Panc1 (cell line): Measurements from ENCODE around the gene ITGAX. TPM values are rescaled to one million over a fixed set of nuclear protein-coding genes. Genes with fewer than 3 reads are reported as not detected.
A peak's percentile ranks its signal among the peaks of the same experiment; 100 is the strongest.

Source experiments
- ATAC-seq: fragments of 200-7000 bp; cut with Tn5 transposase; 2 replicates; pipeline ENCODE4 v1.9.1; 2020; ENCODE audit warnings: mild to moderate bottlenecking, moderate library complexity
- BruUV-seq: library from RNA; stranded (reverse); fragments of 400-500 nt; replicated peaks from 2 replicates; lab custom pipeline; 2021; lab: Mats Ljungman, UMichigan
- CTCF ChIA-PET: fragments of 300-600 bp; sonication (Branson Sonifier 250); formaldehyde crosslinking; loops from one replicate; lab custom pipeline; 2022; ENCODE audit warnings: antibody characterized with exemption; lab: Charles Lee
- POLR2A ChIA-PET: fragments of 300-600 bp; sonication (Branson Sonifier 250); formaldehyde crosslinking; loops from one replicate; lab custom pipeline; 2022; ENCODE audit warnings: antibody characterized with exemption; lab: Charles Lee
- DNase-seq: peaks from one replicate; pipeline ENCODE4 v3.0.0-alpha.2; 2010; ENCODE audit warnings: low read depth, low spot score
- H3K27ac ChIP-seq: 2 replicates; pipeline ENCODE4 v1.5.1; 2011; ENCODE audit warnings: mild to moderate bottlenecking, low read length, inconsistent platforms
- H3K27me3 ChIP-seq: fragments of 200-500 bp; sonication (Bioruptor generic); 2 replicates; pipeline ENCODE4 v1.6.0; 2014; ENCODE audit warnings: low read length, inconsistent platforms; ENCODE audit not compliant: control insufficient read depth, insufficient read depth
- H3K36me3 ChIP-seq: fragments of 200-500 bp; sonication (Bioruptor generic); 2 replicates; pipeline ENCODE4 v1.5.1; 2014; ENCODE audit warnings: inconsistent platforms, mild to moderate bottlenecking, low read length, moderate library complexity; ENCODE audit not compliant: control insufficient read depth, insufficient read depth
- H3K4me1 ChIP-seq: 2 replicates; pipeline ENCODE4 v1.5.1; 2011; ENCODE audit warnings: inconsistent platforms, mild to moderate bottlenecking, low read length, moderate library complexity; ENCODE audit not compliant: control insufficient read depth, insufficient read depth
- H3K4me3 ChIP-seq, 2 experiments: 2 replicates each; pipeline ENCODE4 v1.5.1; 2011 to 2012; ENCODE audit warnings: low read depth in 2 of 2, low read length in 2 of 2, mild to moderate bottlenecking in 2 of 2, inconsistent platforms in 1 of 2, moderate library complexity in 1 of 2
- H3K9me3 ChIP-seq: fragments of 200-500 bp; sonication (Bioruptor generic); 2 replicates; pipeline ENCODE4 v1.5.1; 2014; ENCODE audit warnings: low read depth, mild to moderate bottlenecking, inconsistent platforms, low read length, moderate library complexity; ENCODE audit not compliant: control insufficient read depth, insufficient read depth
- POLR2AphosphoS5 ChIP-seq: IDR thresholded peaks from 2 replicates; pipeline ENCODE4 v1.6.1; 2012; ENCODE audit warnings: mild to moderate bottlenecking, low read depth, low read length, moderate library complexity
- SIN3A ChIP-seq: IDR thresholded peaks from 2 replicates; pipeline ENCODE4 v1.6.1; 2012; ENCODE audit warnings: low read depth, mild to moderate bottlenecking, low read length, moderate library complexity, borderline replicate concordance; ENCODE audit not compliant: insufficient read depth
- TCF7L2 ChIP-seq: IDR thresholded peaks from 2 replicates; pipeline ENCODE4 v1.6.1; 2011; ENCODE audit warnings: mild to moderate bottlenecking, low read depth, low read length, inconsistent platforms
- in situ Hi-C: cut with HindIII; loops from 2 replicates; pipeline ENCODE4 v1.10.0; 2016; ENCODE audit warnings: low sequenced_read_pairs, low pct_unique_long_range_greater_than_20kb
- intact Hi-C: fragments of 100-400 bp; cut with micrococcal nuclease; formaldehyde crosslinking; loops from one replicate; pipeline ENCODE4 v1.10.0; 2022; ENCODE audit not compliant: unreplicated experiment
- total RNA-seq: library from RNA; stranded (reverse); gene quantifications from one replicate; pipeline ENCODE4 v1.2.1, GENCODE V29; 2021; ENCODE audit not compliant: unreplicated experiment
- TF ChIP-seq, protein P1 (sequence below), 2 experiments: IDR thresholded peaks; 2 replicates each; pipeline ENCODE4 v1.6.1; 2011 to 2012; ENCODE audit warnings: low read depth in 2 of 2, control low read depth in 1 of 2, low read length in 1 of 2, mild to moderate bottlenecking in 1 of 2, moderate library complexity in 1 of 2; ENCODE audit not compliant: insufficient read depth in 1 of 2
- TF ChIP-seq, protein P2 (sequence below): fragments of 450-650 bp; IDR thresholded peaks from 2 replicates; pipeline ENCODE4 v1.5.1; 2017; ENCODE audit warnings: mild to moderate bottlenecking

The ITGAX gene
- total RNA-seq, 1 experiment from 2014 or later: 0.49 TPM

DNA sequence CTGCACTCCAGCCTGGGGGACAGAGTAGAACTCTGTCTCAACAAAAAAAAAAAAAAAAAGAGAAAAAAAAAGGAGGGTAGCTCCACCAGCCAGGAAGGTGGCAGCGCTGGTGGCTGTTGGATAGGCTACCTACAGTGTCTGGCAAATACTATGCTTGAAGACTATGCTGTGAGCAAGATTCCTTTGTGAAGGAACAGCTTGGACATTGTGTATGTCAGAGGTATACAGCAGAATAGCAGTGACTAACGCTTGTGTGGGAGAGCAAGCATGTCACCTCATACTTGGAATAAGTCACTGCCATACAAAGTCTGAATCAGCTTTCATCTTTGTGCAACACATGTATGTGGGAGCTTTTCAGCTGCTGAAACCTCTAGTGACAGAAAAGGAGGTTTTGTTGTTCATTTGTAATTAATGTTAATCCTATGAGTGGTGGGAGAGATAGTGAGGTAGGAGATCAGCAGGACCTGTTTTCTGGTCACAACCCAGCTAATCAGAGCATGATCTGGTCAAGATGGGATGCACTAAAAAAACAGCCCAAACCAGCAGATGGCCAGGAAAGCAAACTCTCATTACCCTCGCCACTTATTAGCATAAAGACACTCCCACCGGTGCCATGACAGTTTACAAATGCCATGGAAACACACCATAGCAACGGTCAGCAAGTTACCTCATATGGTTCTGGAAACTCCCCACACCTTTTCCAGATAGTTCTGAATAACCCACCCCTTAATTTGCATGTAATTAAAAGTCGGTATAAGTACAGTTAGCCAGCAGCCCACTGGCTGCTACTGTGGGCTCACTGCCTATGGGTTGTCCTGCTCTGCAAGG, 31.4 kb downstream of the ITGAX start:
- ChIA-PET CTCF (interaction anchor here (0.7 kb wide), 1 partner anchor 127 kb away, joined by 15 read pairs; no protein-coding TSS in a partner anchor), POLR2A (interaction anchor here (0.6 to 0.7 kb wide), 2 partner anchors 9 to 186 kb away, joined by 9 to 11 read pairs; no protein-coding TSS in a partner anchor)
- Histone ChIP-seq H3K9me3 (no peaks in the 10 kb centered on the region), H3K4me3 (no peak overlapping the region; a peak in 1 of 4 replicates), H3K27ac (no peak overlapping the region), H3K36me3 (no peaks in the 10 kb centered on the region), H3K4me1 (peaks cover 11% of the 10 kb centered on the region), H3K27me3 (no peaks in the 10 kb centered on the region)
- ATAC-seq: peak; percentile 90
- peak; percentile 33 for DNase-seq
- TF ChIP-seq, protein P1, sequence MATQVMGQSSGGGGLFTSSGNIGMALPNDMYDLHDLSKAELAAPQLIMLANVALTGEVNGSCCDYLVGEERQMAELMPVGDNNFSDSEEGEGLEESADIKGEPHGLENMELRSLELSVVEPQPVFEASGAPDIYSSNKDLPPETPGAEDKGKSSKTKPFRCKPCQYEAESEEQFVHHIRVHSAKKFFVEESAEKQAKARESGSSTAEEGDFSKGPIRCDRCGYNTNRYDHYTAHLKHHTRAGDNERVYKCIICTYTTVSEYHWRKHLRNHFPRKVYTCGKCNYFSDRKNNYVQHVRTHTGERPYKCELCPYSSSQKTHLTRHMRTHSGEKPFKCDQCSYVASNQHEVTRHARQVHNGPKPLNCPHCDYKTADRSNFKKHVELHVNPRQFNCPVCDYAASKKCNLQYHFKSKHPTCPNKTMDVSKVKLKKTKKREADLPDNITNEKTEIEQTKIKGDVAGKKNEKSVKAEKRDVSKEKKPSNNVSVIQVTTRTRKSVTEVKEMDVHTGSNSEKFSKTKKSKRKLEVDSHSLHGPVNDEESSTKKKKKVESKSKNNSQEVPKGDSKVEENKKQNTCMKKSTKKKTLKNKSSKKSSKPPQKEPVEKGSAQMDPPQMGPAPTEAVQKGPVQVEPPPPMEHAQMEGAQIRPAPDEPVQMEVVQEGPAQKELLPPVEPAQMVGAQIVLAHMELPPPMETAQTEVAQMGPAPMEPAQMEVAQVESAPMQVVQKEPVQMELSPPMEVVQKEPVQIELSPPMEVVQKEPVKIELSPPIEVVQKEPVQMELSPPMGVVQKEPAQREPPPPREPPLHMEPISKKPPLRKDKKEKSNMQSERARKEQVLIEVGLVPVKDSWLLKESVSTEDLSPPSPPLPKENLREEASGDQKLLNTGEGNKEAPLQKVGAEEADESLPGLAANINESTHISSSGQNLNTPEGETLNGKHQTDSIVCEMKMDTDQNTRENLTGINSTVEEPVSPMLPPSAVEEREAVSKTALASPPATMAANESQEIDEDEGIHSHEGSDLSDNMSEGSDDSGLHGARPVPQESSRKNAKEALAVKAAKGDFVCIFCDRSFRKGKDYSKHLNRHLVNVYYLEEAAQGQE (IDR thresholded peaks at IDR 0.05; ENCODE audit: insufficient read depth in 1 of 2, low read depth in 2 of 2, low read length in 1 of 2): no peak
- TF ChIP-seq SIN3A (no peak), TCF7L2 (no peak), POLR2AphosphoS5 (no peak)
- TF ChIP-seq, protein P2, sequence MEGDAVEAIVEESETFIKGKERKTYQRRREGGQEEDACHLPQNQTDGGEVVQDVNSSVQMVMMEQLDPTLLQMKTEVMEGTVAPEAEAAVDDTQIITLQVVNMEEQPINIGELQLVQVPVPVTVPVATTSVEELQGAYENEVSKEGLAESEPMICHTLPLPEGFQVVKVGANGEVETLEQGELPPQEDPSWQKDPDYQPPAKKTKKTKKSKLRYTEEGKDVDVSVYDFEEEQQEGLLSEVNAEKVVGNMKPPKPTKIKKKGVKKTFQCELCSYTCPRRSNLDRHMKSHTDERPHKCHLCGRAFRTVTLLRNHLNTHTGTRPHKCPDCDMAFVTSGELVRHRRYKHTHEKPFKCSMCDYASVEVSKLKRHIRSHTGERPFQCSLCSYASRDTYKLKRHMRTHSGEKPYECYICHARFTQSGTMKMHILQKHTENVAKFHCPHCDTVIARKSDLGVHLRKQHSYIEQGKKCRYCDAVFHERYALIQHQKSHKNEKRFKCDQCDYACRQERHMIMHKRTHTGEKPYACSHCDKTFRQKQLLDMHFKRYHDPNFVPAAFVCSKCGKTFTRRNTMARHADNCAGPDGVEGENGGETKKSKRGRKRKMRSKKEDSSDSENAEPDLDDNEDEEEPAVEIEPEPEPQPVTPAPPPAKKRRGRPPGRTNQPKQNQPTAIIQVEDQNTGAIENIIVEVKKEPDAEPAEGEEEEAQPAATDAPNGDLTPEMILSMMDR: no peak
- in situ Hi-C loops: no loop called here
- no TSS peak for BruUV-seq
- intact Hi-C loops: no loop called here

DNA sequence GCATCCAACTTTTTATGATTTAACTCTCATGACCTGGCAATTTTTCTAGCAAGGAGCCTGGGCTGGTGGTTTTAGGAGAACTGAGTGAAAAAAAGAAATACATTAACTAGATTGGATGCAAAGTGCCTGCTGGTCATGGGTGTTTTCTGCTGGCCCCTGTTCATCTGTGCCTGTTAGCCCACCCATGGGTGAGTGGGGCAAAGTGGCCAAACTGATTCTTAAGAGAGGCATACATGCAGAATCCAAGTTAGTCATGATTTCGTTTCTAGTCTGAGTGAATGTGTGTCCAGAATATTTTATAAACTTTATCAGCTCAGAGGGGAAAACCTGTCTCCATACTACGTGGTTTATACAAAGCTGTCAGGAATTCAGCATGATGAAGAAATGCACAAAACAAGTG, 33.6 kb downstream of the ITGAX start:
- ChIA-PET CTCF (no interaction called here), POLR2A (no interaction called here)
- TF ChIP-seq, protein P2: no peak
- TF ChIP-seq TCF7L2 (no peak), POLR2AphosphoS5 (no peak), SIN3A (no peak)
- TF ChIP-seq, protein P1 (IDR thresholded peaks at IDR 0.05; ENCODE audit: insufficient read depth in 1 of 2, low read depth in 2 of 2, low read length in 1 of 2): no peak
- Histone ChIP-seq H3K27me3 (no peaks in the 10 kb centered on the region), H3K9me3 (no peaks in the 10 kb centered on the region), H3K36me3 (no peaks in the 10 kb centered on the region), H3K4me3 (no peak overlapping the region), H3K27ac (no peak overlapping the region), H3K4me1 (peaks cover 11% of the 10 kb centered on the region)
- DNase-seq: no peak
- no peak for ATAC-seq
- no TSS peak for BruUV-seq
- in situ Hi-C loops: no loop called here
- intact Hi-C loops: no loop called here
